Fibroblast of lung (primary cell): ENCODE results near the gene PRPSAP2.
"Not testable (repeated sequence)": the region's sequence is repeated elsewhere in the genome, so short reads cannot be mapped to it uniquely, and the experiment has no call there.

Experiments used
- CTCF ChIP-seq, 2 donors: IDR thresholded peaks in 1 of 2; conservative IDR thresholded peaks in 1 of 2; 1 replicate in 1 of 2; 2 replicates in 1 of 2; pipeline ENCODE4 v1.5.1; 2011 to 2012; ENCODE audit warnings: low read length in 2 of 2, control low read depth in 1 of 2, inconsistent platforms in 1 of 2, low read depth in 1 of 2, mild to moderate bottlenecking in 1 of 2
- EZH2 ChIP-seq: IDR thresholded peaks from 2 replicates; pipeline ENCODE4 v1.5.1; 2012; ENCODE audit warnings: low read length, control low read depth, mild to moderate bottlenecking; ENCODE audit errors: missing control alignments

- TF ChIP-seq CTCF (conservative IDR thresholded peaks at IDR 0.05 in 1 of 2, IDR thresholded peaks at IDR 0.05 in 1 of 2; ENCODE audit: low read depth in 1 of 2, low read length in 2 of 2); EZH2: not testable (repeated sequence)
Measured at GRCh38 chr17:18956021-18956420, 98.1 kb downstream of the PRPSAP2 start.
